Sigmoid colon (tissue), 4 donors: Measurements from ENCODE around the gene NKAIN4.

Source experiments
- CTCF ChIP-seq, 4 experiments: fragments of 450-650 bp in 3 of 4; fragments of 200-600 bp in 1 of 4; IDR thresholded peaks; one replicate each; pipeline ENCODE4 v1.5.1; 2016 to 2019; ENCODE audit warnings: antibody characterized with exemption in 4 of 4, mild to moderate bottlenecking in 3 of 4, moderate library complexity in 2 of 4
- POLR2A ChIP-seq, 2 donors: fragments of 450-650 bp; IDR thresholded peaks; one replicate each; pipeline ENCODE4 v1.6.1; 2016; ENCODE audit warnings: antibody characterized with exemption in 2 of 2, mild to moderate bottlenecking in 2 of 2, moderate library complexity in 2 of 2
- POLR2AphosphoS5 ChIP-seq, 4 donors: sonication (generic); formaldehyde crosslinking; IDR thresholded peaks; one replicate each; pipeline ENCODE4 v1.6.1; 2017; ENCODE audit warnings: antibody characterized with exemption in 4 of 4

GRCh38 chr20:63293456-63293855 is 39.2 kb upstream of the NKAIN4 start:
- no peak for TF ChIP-seq CTCF (IDR thresholded peaks at IDR 0.05)
- TF ChIP-seq POLR2A (IDR thresholded peaks at IDR 0.05) = no peak
- TF ChIP-seq POLR2AphosphoS5 (IDR thresholded peaks at IDR 0.05) = no peak
